Fibroblast of lung (primary cell): ENCODE data around the gene TNFSF15. TPM values are rescaled to one million over a fixed set of nuclear protein-coding genes. Genes with fewer than 3 reads are reported as not detected.

ENCODE experiments used
- DNase-seq, 2 donors: peaks; one replicate each; pipeline versions ENCODE4 v3.0.0 to v3.0.0-alpha.2; 2010; ENCODE audit warnings: low read depth in 2 of 2
- H2AFZ ChIP-seq: 2 replicates; pipeline ENCODE4 v1.5.1; 2012; ENCODE audit warnings: low read length, control low read depth, inconsistent platforms
- H3K27ac ChIP-seq: 2 replicates; pipeline ENCODE4 v1.5.1; 2011; ENCODE audit warnings: low read length, control low read depth; ENCODE audit not compliant: insufficient read depth
- H3K27me3 ChIP-seq: 2 replicates; pipeline ENCODE4 v1.5.1; 2011; ENCODE audit warnings: mild to moderate bottlenecking, low read length; ENCODE audit not compliant: control insufficient read depth, insufficient read depth
- H3K36me3 ChIP-seq: 2 replicates; pipeline ENCODE4 v1.5.1; 2011; ENCODE audit warnings: low read length; ENCODE audit not compliant: control insufficient read depth, insufficient read depth
- H3K4me1 ChIP-seq: 2 replicates; pipeline ENCODE4 v1.5.1; 2011; ENCODE audit warnings: low read length; ENCODE audit not compliant: control insufficient read depth, insufficient read depth; ENCODE audit errors: extremely low read depth
- H3K4me2 ChIP-seq: 2 replicates; pipeline ENCODE4 v1.5.1; 2011; ENCODE audit warnings: low read length, control low read depth; ENCODE audit not compliant: insufficient read depth; ENCODE audit errors: extremely low read depth
- H3K4me3 ChIP-seq, 4 experiments: fragments of 200-600 bp in 1 of 4; sonication (generic) in 1 of 4; replicated peaks in 1 of 4; 2 replicates each; pipeline ENCODE4 v1.5.1; 2011 to 2016; ENCODE audit warnings: low read length in 4 of 4, low read depth in 3 of 4, mild to moderate bottlenecking in 3 of 4, control low read depth in 2 of 4, inconsistent platforms in 1 of 4, mixed read lengths in 1 of 4; ENCODE audit not compliant: insufficient read depth in 1 of 4; ENCODE audit errors: control extremely low read depth in 1 of 4
- H3K79me2 ChIP-seq: 2 replicates; pipeline ENCODE4 v1.5.1; 2012; ENCODE audit warnings: mild to moderate bottlenecking, low read length, inconsistent platforms; ENCODE audit not compliant: control insufficient read depth, insufficient read depth
- H3K9ac ChIP-seq: 2 replicates; pipeline ENCODE4 v1.5.1; 2011; ENCODE audit warnings: mild to moderate bottlenecking, low read length, control low read depth; ENCODE audit not compliant: insufficient read depth
- H3K9me3 ChIP-seq: 2 replicates; pipeline ENCODE4 v1.5.1; 2012; ENCODE audit warnings: low read depth, low read length; ENCODE audit not compliant: control insufficient read depth, insufficient read depth
- H4K20me1 ChIP-seq: 2 replicates; pipeline ENCODE4 v1.5.1; 2011; ENCODE audit warnings: low read length; ENCODE audit not compliant: control insufficient read depth, insufficient read depth; ENCODE audit errors: extremely low read depth
- CTCF ChIP-seq, 2 donors: IDR thresholded peaks in 1 of 2; conservative IDR thresholded peaks in 1 of 2; 1 replicate in 1 of 2; 2 replicates in 1 of 2; pipeline ENCODE4 v1.5.1; 2011 to 2012; ENCODE audit warnings: low read length in 2 of 2, control low read depth in 1 of 2, inconsistent platforms in 1 of 2, low read depth in 1 of 2, mild to moderate bottlenecking in 1 of 2
- EZH2 ChIP-seq: IDR thresholded peaks from 2 replicates; pipeline ENCODE4 v1.5.1; 2012; ENCODE audit warnings: low read length, control low read depth, mild to moderate bottlenecking; ENCODE audit errors: missing control alignments
- polyA plus RNA-seq, 2 donors: library from polyadenylated mRNA; depleted of rRNA in 1 of 2; stranded (reverse) in 1 of 2; unstranded in 1 of 2; fragments of >200 nt; gene quantifications; 2 replicates each; pipeline ENCODE4 v1.2.1, GENCODE V29; 2011 to 2012; ENCODE audit warnings: missing spikeins in 1 of 2
- total RNA-seq: library from RNA; depleted of rRNA; stranded (reverse); fragments of >200 nt; gene quantifications from 2 replicates; pipeline ENCODE4 v1.2.1, GENCODE V29; 2014

Gene TNFSF15
- total and polyA plus RNA-seq, 2 donors (not counting 1 experiment from before 2014, with no cell fraction given) = 0.33 to 0.76 TPM

- H3K36me3 ChIP-seq = no peaks in the 10 kb centered on the region
- H3K4me1 ChIP-seq = no peaks in the 10 kb centered on the region
- H2AFZ ChIP-seq = no peak overlapping the region
- no peak overlapping the region for H3K4me3 ChIP-seq
- TF ChIP-seq CTCF (conservative IDR thresholded peaks at IDR 0.05 in 1 of 2, IDR thresholded peaks at IDR 0.05 in 1 of 2; ENCODE audit: low read depth in 1 of 2, low read length in 2 of 2) (no peak), EZH2 (no peak)
- H3K27ac ChIP-seq = no peak overlapping the region
- no peaks in the 10 kb centered on the region for H3K79me2 ChIP-seq
- no peaks in the 10 kb centered on the region for H4K20me1 ChIP-seq
- H3K27me3 ChIP-seq = no peaks in the 10 kb centered on the region
- no peaks in the 10 kb centered on the region for H3K9me3 ChIP-seq
- no peak overlapping the region for H3K9ac ChIP-seq
- H3K4me2 ChIP-seq = no peak overlapping the region
- no peak for DNase-seq
These were observed 18.6 kb downstream of the TNFSF15 start for GRCh38 chr9:114787214-114787613.

GRCh38 chr9:114785866-114786650, 19.8 kb downstream of the TNFSF15 start:
- no peak for DNase-seq
- no peak overlapping the region for H3K9ac ChIP-seq
- no peaks in the 10 kb centered on the region for H3K4me1 ChIP-seq
- no peaks in the 10 kb centered on the region for H3K36me3 ChIP-seq
- H3K79me2 ChIP-seq = no peaks in the 10 kb centered on the region
- peaks cover 4% of the 10 kb centered on the region for H3K27me3 ChIP-seq
- H3K4me2 ChIP-seq = no peak overlapping the region
- no peak overlapping the region for H3K4me3 ChIP-seq
- H3K27ac ChIP-seq = no peak overlapping the region
- H3K9me3 ChIP-seq = no peaks in the 10 kb centered on the region
- H2AFZ ChIP-seq = no peak overlapping the region
- no peak for TF ChIP-seq CTCF (conservative IDR thresholded peaks at IDR 0.05 in 1 of 2, IDR thresholded peaks at IDR 0.05 in 1 of 2; ENCODE audit: low read depth in 1 of 2, low read length in 2 of 2)
- no peak for TF ChIP-seq EZH2
- H4K20me1 ChIP-seq = no peaks in the 10 kb centered on the region

- no peaks in the 10 kb centered on the region for H3K9me3 ChIP-seq
- no peaks in the 10 kb centered on the region for H3K4me1 ChIP-seq
- H2AFZ ChIP-seq = no peak overlapping the region
- no peak overlapping the region for H3K9ac ChIP-seq
- TF ChIP-seq EZH2 (no peak), CTCF (conservative IDR thresholded peaks at IDR 0.05 in 1 of 2, IDR thresholded peaks at IDR 0.05 in 1 of 2; ENCODE audit: low read depth in 1 of 2, low read length in 2 of 2) (no peak)
- no peaks in the 10 kb centered on the region for H3K36me3 ChIP-seq
- peaks cover 4% of the 10 kb centered on the region for H3K27me3 ChIP-seq
- no peak for DNase-seq
- H4K20me1 ChIP-seq = no peaks in the 10 kb centered on the region
- no peak overlapping the region for H3K27ac ChIP-seq
- no peak overlapping the region for H3K4me2 ChIP-seq
- no peaks in the 10 kb centered on the region for H3K79me2 ChIP-seq
- H3K4me3 ChIP-seq = no peak overlapping the region
These were observed 21.0 kb downstream of the TNFSF15 start for GRCh38 chr9:114784721-114785279.
